ENCODE measurements around the gene RHEBL1. TPM values are rescaled to one million over a fixed set of nuclear protein-coding genes. Genes with fewer than 3 reads are reported as not detected.

The RHEBL1 gene
- total RNA-seq, 1 donor from 2014 or later, result 0.48 TPM

DNA sequence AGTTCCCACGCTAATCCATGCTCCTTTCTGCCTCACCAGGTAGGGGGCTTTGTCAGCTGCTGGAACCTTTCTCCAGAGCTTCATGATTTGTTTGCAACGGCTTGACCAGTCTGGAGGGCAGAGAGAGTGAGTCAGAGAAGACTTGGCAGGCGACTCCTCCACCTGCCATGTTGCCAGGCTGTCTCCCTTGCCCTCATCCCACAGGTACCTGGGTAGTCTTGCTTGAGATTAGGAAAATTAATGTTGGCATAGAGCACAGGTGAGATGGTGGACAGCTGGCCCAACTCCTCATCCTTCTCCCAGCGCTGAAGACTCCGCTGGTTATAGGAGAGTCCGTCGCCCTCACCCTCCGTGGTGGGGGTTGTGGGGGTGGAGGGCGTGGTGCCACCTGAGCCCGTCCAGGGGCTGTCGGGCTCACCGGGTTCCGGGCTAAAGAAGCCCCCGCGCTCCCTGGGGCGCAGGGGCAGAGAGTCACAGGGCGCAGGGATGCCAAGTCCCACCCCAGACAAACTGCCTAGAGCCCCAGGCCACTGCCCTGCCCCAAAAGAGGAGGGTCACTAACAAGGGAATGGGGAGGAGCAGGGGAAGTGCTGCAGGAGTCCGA, 27.8 kb downstream of the RHEBL1 start:
- ATAC-seq (ENCODE audit: poor library complexity), result no peak
- intact Hi-C loops (cut with DNase I), result no loop called here
- peak; percentile 12 for DNase-seq

DNA sequence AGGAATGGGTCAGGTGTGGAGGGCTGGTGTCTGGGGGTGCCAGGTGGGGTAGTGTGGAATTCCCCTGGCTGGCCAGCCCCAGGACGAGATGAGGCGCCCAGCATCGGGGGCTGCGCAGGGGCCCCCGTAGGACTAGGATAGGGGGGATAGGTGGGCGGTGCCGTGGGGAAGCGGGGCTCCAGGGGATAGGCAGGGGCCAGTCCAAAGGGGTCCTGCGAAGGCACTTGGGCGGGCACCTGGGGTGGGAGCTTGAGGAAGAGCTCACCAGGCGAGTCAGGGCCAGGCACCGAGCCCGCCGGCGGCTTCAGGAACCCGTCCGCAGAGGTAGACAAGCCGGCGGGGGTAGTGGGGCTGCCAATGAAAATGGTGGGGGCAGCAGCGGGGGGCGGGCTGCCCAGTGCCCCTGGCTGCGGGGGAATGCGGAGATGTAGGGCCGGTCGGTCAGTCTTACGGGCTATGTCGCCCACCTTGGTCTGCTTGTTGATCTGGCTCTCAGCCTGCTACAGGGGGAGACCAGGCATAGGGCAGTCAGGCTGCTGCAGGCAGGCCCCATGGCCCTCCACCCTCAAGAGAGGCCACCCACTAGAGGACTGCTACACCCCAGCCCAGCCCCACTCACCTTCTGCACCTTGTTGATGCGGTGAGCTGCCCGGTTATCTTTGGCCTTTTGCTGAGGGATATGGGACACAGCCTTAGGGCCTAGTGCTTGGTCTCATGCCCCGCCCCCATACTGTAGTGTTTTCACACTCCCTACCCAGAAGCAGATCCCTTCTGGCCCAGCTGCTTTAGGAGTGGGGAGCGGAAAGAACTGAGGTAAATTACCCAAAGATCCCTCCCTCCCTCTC, 28.5 kb downstream of the RHEBL1 start:
- ATAC-seq (ENCODE audit: poor library complexity) (no peak), DNase-seq (peak; percentile 34)
- intact Hi-C loops (cut with DNase I), result no loop called here

DNA sequence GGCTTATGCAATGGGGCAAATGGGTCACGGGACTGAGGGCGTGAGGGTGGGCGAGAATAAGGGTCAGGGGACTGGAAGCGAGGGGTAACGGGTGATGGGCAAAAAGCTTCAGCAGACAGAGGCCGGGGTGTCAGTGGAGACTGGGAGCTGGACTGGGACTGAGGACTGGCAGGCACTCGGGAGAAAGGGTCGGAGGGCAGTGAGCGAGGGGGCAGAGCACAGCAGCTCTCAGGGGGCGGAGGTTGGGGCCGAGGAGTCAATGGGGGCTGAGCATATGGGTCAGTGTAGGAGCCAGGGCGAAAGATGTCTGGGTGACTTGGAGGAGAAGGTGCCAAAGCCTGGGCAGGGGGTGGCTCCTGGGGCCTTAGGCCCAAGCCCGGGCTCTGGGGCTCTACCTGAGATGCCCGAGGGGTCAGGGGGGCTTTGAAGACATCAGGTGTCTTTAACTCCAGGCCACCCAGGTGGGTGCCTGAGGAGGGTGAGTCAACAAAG, 29.4 kb downstream of the RHEBL1 start:
- DNase-seq (peak; percentile 34), ATAC-seq (ENCODE audit: poor library complexity) (no peak)
- intact Hi-C loops (cut with DNase I), result no loop called here

DNA sequence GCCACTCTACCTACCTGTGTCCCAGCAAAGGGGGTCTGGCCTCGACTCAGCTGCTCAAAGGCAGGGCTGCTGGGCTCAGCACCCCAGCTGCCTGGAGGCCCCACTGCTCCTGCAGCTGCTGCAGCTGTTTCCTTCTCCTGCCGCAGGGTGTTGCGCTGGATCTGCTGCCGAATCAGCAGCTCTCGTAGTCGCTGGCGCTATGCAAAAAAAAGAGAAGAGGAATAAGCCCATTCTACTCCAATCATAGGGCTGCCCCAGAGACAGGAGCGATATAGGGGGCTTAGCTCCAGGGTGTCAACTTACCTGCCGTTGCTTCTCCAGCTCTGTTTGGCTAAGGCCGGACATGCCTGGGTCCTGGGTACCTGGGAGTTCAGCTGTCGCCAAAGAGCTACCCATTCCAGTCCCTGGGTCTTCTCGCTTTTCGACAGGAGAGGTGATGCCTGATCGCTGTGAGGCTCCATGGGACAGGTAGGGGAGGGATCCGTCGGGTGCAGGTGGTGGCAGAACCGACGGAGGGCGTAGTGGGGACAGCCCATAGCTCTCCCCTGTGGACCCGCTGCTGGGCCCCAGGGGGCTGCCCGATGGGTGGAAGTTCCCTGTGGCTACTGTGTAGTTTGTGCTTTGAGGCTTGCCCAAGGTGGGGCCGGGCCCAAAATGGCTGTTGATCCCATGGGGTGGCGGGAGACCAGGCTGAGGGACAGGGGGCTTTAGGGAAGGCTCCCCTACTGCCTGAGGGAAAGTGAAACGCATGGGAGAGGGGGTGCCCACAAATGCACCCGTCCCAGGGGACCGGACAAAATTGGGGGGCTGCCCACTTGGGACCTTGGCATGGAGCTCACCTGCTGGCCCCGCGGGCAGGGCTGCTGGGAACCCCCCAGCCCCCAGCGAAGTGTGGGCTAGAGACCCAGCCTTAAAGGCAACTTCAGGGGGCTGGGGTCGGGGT, 30.1 kb downstream of the RHEBL1 start:
- DNase-seq, result peak; percentile 24
- no peak for ATAC-seq (ENCODE audit: poor library complexity)
- intact Hi-C loops (cut with DNase I), result no loop called here

DNA sequence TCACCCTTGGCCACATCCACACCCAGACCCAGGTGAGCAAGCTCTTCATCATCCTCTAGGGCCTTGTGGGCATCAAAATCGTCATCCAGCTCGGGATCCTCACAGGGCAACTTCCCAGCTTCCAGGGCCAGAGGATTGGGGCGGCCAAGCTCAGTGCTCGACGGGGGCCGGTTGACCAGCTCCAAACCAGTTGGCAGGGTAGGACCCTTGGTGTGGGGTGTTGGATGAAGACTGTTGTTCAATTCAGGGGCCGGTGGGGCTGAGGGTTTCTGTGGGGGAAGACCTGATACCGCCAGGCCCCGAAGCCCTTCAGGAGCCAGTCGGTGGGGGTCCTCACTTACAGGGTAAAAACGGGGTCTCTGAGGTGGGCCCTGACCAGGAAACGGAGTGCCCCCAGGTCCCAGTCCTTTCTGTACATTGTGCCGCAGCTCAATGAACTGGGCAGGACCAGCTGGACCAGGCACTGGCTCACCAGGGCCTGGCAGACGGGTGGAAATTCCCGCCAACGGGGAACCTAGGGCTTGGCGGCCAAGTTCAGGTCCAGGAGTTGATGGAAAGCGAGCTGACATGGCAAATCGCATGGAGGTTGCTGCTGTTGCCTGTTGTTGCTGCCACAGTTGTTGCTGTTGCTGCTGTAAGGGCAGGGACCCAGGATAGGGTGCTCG, 31.4 kb downstream of the RHEBL1 start:
- intact Hi-C loops (cut with DNase I), result no loop called here
- no peak for ATAC-seq (ENCODE audit: poor library complexity)
- DNase-seq, result peak; percentile 39

DNA sequence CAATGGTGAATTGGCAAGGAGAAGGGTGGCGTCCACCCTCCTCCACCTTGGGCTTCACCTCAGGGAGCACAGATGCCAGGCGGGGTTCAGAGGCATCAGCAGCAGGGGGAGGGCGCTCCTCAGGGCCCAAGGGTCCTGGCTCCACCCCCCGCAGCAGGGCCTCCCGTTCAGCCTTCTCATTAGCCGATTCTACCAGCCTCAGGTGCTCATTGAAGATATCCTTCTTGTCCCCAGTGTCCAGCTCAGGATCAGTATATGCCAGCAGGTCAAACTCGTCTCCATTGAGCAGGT, 31.9 kb downstream of the RHEBL1 start:
- DNase-seq, result no peak
- no peak for ATAC-seq (ENCODE audit: poor library complexity)
- intact Hi-C loops (cut with DNase I), result no loop called here

DNA sequence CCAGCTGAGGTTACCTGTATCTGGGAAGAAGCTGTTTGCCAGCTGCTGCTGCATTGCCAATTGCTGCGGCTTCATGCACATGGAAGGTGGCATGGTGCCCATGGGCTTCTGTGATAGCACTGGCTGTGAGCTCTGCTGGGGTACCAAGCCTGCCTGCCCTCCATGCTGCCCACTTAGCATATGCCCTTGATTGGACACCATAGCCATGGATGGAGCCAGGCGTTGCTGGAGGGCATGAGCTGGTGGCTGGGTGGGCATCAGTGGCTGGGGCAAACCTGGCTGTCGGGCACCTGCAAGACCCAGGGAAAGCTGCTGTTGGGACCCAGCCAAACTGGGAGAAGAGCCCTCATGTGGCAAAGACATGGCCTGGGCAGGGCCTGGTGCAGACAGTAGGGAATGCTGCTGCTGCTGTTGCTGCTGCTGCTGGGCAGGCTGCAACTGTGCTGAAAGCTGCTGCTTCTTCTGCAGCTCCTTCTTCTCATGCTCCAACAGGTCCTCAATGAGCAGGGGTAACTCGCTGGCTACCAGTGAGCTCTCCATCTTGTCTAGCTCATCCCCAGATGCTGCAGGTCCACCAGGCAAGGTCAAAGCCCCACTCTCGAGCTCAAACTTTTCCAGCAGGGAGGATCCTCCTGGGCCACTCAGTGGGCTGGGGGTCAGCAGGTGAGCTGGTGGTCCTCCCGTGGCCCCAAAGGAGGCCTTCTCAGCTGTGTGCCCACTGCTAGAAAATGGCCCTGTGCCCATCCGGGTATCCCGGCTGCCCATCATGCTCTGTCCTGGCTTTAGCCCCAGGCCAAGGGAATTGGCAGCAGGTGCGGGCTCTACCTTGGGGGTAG, 32.5 kb downstream of the RHEBL1 start:
- intact Hi-C loops (cut with DNase I), result no loop called here
- peak; percentile 52 for DNase-seq
- ATAC-seq (ENCODE audit: poor library complexity), result peak; percentile 42

DNA sequence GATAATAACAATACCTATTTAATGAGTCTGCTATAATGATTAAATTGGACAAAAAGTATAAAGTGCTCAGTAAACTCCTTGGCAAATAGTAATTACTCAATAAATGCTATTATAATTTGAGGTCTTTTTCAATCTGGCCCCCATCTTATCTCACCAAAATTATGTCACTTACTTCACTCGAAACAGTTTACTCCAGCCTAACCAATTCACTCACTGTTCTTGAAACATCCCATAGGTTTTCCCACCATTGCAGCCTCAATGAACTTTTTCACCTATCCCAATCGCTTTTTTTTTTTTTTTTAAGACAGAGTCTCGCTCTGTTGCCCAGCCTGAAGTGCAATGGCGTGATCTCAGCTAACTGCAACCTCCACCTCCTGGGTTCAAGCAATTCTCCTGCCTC, 33.8 kb downstream of the RHEBL1 start:
- DNase-seq (no peak), ATAC-seq (ENCODE audit: poor library complexity) (no peak)
- intact Hi-C loops (cut with DNase I), result no loop called here

DNA sequence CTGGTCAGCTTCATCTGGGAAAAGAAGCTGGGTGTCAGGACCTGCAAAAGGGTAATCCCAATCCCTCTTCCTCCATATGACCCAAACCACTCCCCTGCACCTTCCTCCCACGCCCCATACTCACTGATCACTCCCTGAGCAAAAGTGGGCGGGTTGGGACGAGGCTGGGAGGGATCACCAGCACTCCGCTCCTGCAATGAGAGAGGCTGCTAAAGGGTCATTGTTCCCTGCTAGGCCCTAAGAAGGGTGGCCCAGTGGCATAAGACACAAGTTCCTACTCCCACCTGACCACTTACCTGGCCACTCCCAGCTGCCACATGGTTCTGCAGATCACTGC, 35.5 kb downstream of the RHEBL1 start:
- intact Hi-C loops (cut with DNase I), result no loop called here
- peak; percentile 14 for DNase-seq
- ATAC-seq (ENCODE audit: poor library complexity), result no peak

DNA sequence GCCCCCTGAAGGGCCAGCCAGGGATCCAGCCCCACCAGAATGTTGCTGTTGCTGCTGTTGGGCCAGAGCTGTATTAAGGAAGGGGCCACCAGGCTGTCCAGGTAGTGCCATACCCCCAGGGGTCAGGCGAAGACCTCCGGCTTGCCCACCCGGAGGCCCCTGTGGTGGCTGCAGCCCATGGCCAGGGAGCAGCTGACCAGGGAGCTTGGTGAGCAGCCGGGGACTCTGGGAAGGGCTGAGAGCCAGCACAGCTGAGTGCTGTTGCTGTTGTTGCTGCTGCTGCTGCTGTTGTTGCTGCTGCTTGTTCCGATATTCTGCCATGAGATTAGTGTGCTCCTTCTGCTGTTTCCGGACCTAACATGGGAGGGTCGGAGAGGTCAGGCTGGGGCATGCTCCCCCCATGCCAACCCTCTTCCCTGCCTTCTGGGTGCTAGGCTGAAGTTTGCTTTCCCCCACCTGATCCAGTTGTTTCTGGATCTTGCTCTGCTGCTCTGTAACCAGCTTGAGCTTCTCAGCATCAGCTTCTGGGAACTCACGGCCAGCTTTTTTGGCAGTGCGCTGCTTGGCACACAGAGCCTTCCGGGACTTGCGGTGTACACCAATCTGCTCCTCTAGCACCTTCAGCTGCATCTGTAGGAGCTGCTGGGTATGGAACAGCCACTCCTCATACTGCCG, 36.0 kb downstream of the RHEBL1 start:
- DNase-seq (peak; percentile 43), ATAC-seq (ENCODE audit: poor library complexity) (peak; percentile 18)
- intact Hi-C loops (cut with DNase I), result no loop called here

DNA sequence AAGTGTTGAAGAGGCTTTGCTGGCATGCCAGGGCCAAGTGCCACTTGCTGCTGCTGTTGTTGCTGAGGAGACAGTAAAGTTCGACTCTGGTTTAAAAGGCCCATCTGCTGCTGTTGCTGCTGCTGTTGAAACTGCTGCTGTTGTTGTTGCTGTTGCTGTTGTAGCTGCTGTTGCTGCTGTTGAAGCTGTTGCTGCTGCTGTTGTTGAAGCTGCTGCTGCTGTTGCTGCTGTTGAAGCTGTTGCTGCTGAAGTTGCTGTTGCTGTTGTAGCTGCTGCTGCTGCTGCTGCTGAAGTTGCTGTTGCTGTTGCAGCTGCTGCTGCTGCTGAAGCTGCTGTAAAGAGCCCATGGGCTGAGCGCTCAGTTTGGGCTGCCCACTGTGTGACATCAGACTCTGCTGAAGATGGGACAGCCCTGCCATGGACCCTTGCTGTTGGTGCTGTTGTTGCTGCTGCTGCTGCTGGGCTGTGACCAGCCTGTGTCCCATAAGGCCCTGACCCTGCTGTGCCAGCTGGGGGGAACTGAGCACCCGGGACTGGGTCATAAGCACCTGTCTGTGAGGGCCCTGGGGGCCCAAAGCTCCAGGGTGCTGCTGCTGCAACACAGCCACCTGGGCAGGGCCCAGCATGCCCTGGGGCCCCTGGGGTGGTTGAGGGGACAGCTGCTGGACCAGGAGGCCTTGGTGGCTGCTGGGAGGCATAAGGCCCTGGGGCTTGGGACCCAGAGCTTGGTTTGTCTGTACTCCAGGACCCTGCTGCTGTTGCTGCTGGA, 36.9 kb downstream of the RHEBL1 start:
- intact Hi-C loops (cut with DNase I), result no loop called here
- ATAC-seq (ENCODE audit: poor library complexity), result no peak
- DNase-seq, result no peak

DNA sequence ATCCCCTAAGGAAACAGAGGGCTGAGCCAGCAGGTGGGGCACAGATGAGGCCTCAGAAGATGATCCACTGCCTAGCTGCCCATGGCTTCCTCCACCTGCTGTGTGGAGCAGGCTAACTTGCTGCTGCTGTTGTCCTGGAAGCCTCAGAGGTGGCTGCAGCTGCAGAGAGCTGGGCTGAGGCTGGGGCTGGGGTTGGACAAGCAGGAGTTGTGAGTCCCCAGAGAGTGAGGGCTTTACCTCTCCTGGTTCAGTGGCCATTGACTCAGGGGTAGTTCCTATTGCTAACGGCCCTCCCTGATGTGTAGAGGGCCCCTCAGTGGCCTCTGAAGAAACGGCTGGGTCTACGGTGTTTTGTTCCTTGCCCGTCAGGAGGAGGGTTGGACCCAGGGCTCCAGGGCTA, 37.5 kb downstream of the RHEBL1 start:
- no peak for DNase-seq
- no peak for ATAC-seq (ENCODE audit: poor library complexity)
- intact Hi-C loops (cut with DNase I), result no loop called here

DNA sequence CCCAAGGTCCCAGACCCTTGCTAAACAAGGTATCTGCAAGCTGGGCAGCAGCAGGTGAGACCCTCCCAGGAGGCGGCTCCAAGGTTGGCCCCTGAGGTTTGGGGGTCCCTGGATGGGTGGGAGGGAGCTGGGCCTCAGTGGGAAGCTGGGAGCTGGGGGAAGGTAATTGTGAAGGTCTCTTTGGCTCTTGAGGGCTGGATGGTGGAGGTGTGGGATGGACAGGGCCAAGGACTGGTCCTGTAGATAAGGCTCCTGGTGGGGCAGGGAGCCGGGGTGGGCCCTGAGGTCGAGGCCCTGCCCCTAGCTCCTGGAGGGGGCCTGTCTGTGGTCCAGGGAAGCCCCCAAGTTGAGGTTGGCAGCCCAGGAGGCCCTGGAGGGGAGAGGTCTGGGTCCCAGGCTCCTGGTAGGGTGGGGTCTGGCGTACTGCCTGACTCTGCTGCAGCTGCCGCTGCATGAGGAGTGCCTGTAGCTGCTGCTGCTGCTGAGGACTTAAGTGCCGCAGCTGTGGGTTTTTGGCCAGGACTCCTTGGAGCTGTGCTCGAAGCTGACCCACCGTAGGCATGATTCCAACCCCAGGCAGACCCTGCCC, 38.1 kb downstream of the RHEBL1 start:
- ATAC-seq (ENCODE audit: poor library complexity), result no peak
- intact Hi-C loops (cut with DNase I), result no loop called here

DNA sequence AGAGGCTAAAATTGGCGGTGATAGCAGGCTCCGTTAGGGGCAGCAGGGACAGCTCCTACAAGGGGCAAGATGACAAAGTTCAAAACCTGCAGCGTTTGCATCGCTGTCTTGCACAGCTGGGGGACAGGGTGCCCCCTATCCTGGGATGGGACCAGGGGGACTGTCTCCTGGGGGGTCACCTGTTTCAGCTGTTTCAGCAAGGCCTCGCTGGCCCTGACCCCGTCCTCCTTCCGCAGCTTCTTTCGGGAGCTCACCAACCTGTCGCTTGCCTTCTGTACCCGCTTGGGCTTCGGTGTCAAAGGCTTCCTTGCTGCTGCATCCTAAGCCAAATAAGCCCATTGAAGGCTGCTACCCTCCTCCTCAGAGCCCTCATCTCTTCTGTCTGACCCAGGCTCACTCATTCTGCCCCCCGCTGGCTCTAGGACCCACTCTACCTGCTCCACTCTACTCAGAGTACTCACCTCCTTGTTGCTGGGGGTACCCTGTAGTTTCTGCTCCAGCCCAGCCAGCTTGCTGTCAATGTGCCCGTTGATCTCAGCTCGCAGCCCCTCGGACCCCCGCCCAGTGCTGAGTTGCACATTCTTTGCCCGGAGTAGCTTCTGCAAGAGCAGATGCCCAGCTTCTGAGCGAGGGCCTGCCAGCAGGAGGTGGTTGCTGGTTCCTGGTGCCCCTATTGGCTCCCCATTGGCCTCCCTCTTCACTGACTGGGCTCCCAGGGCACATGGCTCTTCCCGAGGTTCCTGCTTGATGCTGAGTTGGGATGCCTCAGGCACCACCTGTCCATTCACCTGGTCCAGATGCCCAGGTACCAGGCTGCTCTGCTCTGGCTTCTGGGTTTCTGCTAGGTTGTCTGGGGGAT, 38.8 kb downstream of the RHEBL1 start:
- DNase-seq, result no peak
- intact Hi-C loops (cut with DNase I), result no loop called here
- no peak for ATAC-seq (ENCODE audit: poor library complexity)

More for the DNA sequence above, 38.1 kb downstream of the RHEBL1 start:
- no peak for DNase-seq

DNA sequence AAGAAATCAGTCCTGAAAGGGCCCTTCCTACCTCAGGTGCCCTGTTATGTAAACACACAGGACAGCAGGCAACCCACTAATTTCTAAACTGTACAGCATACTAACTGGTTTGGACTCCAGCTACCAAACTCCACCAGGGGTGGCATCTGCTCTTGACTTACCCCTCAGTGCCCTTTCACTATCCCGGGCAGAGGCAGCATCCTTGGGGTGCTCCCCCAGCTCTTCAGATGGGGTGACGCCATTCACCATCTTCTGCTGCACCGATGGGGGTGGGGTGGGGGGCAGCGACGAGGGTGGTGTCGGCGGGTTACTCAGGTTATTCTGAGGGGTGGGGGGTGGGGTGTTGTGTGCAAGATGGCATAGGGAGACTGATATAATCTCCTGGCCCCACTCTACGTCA, 39.7 kb downstream of the RHEBL1 start:
- intact Hi-C loops (cut with DNase I), result no loop called here
- ATAC-seq (ENCODE audit: poor library complexity) (no peak), DNase-seq (no peak)
